HL-60/S4 treated with retinoic acid at 250 ng/mL for 4 days and 3 days (cell line): ENCODE results near the gene SH3GLB1.

ENCODE experiments used
- in situ Hi-C: fragments of 300-500 bp; cut with MboI; formaldehyde crosslinking; loops from 2 replicates; pipeline ENCODE4 v1.7.0; 2022; ENCODE audit warnings: low sequenced_read_pairs

Gene SH3GLB1

DNA sequence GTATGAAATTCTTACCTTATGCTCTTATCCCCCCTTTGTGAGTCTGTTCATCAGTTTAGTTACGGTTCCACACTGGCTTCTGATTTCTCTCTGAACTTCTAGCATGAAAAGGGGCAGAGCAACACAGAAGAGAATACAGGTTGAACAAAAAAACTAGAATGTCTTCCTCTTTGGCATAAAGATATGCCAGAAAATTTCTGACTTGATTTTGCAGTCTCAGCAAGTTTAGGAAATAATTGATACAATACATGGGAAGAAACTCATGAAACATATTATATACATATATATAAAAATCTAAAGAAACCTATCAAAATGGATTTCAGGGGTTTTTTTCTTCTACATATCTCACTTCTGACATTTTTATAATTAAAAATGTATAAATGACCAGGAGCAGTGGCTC lies 27.0 kb downstream of the SH3GLB1 start:
- in situ Hi-C loops = no loop called here

DNA sequence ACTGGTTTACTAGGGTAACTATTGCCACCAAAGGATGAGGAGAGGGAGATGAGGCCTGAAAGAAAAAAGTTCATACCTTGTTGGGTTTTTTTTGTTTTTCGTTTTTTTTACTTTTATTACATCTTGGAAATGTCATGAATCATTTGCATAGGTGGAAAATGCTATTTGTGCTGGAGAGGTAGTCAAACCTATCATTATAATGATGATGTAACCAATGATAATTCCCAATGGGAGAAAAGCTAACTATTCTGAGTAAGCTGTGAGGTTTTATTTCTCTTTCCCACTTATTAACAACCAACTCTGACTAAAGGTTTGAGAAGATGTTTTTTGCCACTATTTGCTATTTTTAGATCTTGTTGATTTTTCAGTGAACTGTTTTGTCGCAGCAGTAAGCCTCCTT lies 29.0 kb downstream of the SH3GLB1 start:
- in situ Hi-C loops = no loop called here

GRCh38 chr1:86739648-86740509 lies 35.5 kb downstream of the SH3GLB1 start:
- in situ Hi-C loops = no loop called here

DNA sequence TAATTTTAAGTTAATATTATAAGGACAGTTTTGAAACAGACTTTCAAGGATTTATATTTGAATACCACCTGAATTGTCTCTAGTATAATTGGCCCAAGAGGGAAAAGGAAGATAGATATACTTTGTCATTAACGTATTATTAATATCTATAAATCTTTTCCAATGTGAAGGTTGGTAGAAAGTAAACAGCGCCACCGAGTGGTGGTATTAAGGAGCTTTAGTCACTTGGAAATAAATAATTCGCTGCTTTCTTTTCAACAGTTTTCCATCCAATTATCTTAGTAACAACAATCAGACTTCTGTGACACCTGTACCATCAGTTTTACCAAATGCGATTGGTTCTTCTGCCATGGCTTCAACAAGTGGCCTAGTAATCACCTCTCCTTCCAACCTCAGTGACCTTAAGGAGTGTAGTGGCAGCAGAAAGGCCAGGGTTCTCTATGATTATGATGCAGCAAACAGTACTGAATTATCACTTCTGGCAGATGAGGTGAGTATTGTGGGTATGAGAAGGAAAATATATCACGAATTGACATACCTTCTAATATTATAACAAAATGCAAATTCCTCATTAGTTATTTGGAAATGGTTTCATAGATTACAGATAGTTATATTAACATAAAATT lies 37.7 kb downstream of the SH3GLB1 start:
- in situ Hi-C loops = no loop called here

- in situ Hi-C loops = no loop called here
Observed at GRCh38 chr1:86747304-86747703, 42.9 kb downstream of the SH3GLB1 start.

DNA sequence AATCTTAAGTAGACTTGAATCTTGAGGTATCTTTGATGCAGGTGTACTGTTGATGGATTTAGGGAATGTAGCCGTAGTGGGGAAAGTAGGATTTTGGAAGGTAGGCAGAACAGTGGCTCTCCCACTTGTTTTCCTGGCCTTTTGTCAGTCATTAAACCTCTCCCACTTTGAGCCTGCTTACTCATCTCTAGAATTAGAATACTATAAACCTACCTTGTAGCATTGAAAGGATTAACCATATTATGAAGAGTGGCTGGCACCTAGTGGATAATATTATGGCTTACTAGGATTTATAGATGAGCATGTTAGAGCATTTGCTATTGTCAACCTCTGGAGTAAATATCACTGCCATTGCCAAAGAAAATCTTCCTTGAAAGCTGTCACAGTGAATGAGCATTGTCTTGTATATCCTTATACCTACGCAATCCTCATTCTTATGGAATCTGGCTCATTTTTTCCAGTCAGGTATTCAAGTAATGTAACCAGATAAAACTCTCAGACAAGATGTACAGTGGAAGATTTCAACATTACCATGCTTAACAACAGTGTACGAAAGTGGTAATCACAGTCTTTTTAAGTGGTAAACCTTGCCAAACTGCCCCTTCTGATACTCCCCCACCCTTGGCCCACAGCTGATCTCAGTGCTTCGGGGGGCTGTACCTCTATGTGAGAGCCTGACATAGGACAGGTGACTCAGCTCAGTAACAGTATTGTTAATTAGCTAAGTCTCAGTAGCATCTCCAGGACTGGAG lies 44.4 kb downstream of the SH3GLB1 start:
- in situ Hi-C loops = no loop called here

- in situ Hi-C loops = no loop called here
Observed at GRCh38 chr1:86750076-86750475, 45.7 kb downstream of the SH3GLB1 start.

DNA sequence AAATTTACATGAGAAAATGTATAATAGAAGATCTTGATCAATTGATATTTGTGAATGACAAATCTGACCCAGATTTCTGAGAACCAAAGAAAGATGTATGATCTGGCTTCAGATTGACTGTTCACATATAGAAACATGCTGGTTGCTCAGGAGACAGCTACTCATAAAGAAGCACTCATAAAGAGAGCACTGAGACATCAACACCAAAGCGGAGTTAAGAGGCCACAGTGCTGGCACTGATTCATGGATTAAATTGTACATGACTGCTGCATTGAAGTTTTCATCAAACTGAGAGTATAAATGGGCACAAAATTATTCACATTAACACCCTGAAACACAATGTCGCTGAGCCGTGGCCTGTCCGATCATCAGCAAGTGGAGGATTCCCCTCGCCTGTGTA lies 46.2 kb downstream of the SH3GLB1 start:
- in situ Hi-C loops = no loop called here

GRCh38 chr1:86751923-86752322 lies 47.5 kb downstream of the SH3GLB1 start:
- in situ Hi-C loops = no loop called here

DNA sequence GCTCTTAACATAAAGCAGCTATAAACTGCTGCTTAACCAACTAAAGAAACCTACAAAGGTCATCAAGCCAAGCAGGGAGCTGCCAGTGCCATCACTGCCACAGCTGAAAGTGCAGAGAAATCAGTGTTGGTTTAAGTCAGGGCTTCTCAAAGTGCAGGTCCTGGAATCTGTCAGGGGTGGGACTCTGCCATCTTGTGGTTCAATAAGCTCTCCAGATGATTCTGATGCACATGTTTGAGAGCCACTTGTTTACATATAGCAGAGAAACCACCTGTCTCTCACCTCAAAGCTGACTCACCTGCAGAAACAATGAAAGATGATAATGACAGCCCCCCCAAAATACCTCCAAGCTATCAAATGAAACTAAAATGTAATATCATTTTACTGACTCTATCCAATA lies 49.3 kb downstream of the SH3GLB1 start:
- in situ Hi-C loops = no loop called here

DNA sequence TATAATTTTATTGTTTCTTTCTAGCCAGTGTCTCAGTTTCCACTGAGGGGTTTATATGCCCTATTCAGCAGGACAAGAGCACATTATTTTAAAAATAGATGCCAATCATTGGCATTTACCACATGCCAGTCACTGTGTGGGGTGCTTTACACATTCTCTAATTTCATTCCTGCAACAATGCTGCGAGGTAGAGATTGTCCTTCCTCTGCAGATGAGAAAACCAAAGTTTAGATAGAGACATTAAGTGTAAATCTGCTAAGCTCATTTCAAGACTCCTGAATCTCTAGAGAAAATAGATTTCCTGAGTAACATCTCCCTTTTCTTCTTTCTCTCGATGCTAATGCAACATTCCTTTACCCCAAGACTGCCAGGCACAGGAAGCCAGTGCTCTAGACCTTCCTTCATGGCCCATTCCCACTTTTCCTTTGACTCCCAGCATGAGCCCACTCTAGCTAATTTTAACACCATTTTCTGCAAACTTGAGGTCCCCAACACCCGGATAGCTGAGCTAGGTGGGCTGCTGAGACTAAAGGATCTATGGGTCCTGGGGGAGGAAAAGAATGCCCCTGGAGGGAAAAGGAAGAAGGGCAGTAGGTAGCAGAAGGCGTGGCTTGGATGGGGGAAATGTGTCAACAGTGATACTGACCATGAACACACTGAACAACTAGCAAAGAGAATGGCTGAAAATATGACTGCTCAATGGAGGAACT lies 50.0 kb downstream of the SH3GLB1 start:
- in situ Hi-C loops = no loop called here

DNA sequence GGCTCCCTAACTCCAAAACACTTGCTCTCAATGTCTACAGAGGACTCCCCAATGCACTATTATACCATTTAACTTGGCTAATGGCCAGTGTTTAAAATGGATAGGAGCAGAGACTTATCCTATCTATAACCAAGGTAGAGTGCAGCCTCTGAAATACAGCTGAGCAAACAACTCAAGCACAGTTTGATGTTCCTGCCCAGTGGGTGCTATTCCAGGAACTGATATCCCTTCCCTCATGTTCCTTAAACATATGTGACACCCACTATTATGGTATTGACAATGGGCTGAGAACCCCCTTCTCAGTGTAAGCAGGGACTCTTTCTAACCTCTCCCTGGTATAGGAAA lies 51.7 kb downstream of the SH3GLB1 start:
- in situ Hi-C loops = no loop called here

GRCh38 chr1:86757272-86757984 lies 53.1 kb downstream of the SH3GLB1 start:
- in situ Hi-C loops = no loop called here

DNA sequence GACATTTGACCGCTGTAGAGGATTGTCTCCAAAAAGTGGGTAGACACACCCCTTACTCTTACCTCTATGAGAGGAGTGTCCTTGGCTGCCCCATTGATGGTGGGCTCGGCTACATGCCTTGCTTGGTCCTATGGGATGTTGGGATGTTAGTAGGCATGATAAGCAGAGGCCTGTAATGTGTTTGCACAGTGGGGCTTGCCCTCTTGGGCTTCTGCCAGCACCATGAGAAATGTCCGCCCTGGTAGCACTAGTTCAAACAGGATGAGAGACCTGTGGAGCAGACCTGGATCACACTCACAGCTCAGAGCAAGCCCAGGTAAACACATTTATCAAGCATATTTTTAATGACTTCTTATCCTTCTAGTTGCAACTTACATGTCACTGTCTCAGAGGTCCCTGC lies 54.2 kb downstream of the SH3GLB1 start:
- in situ Hi-C loops = no loop called here

GRCh38 chr1:86760199-86760598 lies 55.8 kb downstream of the SH3GLB1 start:
- in situ Hi-C loops = no loop called here

DNA sequence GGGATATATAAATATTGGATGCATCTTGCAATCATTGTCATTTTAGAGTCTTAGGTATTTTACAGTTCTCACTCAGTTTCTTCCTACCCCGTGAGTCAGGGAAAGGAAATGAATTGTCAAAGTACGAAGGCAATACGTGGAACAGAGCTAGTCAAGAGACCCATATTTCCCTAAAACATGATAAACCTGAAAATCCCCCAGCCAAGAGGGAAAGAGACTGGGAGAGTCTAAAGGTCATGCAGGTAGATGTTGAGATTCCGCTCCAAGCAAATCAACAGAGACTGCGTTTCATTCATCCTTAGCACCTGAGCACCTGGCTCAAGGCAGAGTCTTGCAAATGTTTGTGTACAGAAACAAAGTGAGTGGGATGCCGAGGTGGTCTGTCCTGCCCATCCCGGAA lies 58.0 kb downstream of the SH3GLB1 start:
- in situ Hi-C loops = no loop called here

DNA sequence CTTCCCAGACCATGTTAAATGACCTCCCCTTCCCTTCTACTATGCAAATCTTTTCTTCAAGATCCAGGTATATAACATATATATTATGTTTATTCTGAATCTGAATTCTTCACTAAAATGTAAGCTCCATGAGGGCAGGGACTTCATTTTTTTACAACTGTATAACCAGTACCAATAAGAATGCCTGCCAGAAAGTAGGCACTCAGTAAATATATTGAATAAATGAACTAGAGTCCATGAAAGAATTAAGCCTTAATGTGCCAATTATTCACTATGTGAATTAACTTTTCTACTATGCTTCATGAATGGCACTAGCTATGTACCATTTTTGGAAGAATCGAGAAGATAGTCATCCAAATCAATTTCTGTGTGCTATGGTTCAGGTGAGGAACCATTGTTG lies 60.1 kb downstream of the SH3GLB1 start:
- in situ Hi-C loops = no loop called here

DNA sequence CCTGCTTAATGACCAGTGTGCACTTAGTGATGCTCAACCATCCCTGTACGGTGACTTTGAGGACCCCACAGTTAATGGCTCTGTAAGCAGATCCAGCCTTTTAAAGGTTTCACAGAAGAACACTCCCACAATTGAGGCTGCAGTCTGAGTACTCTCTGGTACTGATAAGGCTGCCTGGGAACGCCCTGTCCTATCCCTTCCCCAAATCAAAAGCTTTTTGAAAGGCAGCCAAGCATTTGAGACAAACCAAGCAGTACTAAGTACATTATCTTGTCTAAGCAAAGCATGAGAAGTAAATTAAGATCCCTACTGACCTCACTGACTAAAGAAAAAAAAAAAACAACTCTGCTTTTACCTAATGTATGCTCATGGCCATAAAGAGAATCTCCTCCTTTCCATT lies 60.7 kb downstream of the SH3GLB1 start:
- in situ Hi-C loops = no loop called here

GRCh38 chr1:86765674-86766073 lies 61.3 kb downstream of the SH3GLB1 start:
- in situ Hi-C loops = no loop called here

DNA sequence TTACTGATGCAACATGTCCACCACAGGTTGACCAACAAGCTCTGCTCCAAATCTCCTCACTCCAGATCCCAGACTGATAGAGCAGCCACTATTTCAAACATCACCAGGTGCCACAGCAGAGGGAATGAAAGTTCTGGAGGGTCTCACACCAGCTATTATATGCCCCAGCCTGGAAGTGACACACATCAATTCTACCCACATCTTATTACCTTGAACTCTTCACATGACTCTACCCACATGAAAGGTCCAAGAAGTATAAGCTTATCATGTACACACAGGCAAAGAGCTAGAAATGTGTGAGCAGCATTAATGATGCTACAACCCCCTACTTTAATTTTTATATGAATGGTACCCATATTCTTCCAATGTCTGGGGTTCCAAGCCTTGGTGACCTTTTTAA lies 64.2 kb downstream of the SH3GLB1 start:
- in situ Hi-C loops = no loop called here

DNA sequence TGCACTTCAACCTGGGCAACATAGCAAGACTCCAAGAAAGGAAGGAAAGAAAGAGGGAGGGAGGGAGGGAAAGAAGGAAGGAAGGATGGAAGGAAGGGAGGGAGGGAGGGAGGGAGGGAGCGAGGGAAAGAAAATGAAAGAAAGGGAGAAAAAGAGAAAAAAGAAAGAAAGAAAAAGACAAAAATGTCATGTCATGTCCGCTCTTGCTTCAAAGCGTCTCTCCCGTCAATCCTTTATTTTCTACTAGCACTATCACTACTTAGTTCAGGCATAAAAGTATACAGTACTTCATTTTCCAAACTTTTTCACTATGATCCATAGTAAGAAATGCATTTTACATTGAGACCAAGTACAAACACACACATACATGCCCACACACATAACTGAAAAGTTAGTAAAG lies 64.7 kb downstream of the SH3GLB1 start:
- in situ Hi-C loops = no loop called here
